Stimulated activated CD8-positive, alpha-beta memory T cell treated with anti-CD3 and anti-CD28 coated beads, Interleukin-7, amount 100 ng/mL, for 24 hours (primary cell): ENCODE results near the gene FOXL3.
"Not testable (repeated sequence)": the region's sequence is repeated elsewhere in the genome, so short reads cannot be mapped to it uniquely, and the experiment has no call there.

ENCODE experiments used
- DNase-seq: peaks from one replicate; pipeline ENCODE4 v3.0.0-alpha.2; 2020; ENCODE audit warnings: low read depth

FOXL3 gene

GRCh38 chr7:255038-255435, 34.9 kb upstream of the FOXL3 start:
- no peak for DNase-seq

GRCh38 chr7:255721-256361, 34.1 kb upstream of the FOXL3 start:
- no peak for DNase-seq

- DNase-seq, result no peak
These were observed 33.5 kb upstream of the FOXL3 start for GRCh38 chr7:256461-256940.

GRCh38 chr7:256981-257646, 32.9 kb upstream of the FOXL3 start:
- no peak for DNase-seq

- no peak for DNase-seq
These were observed 32.4 kb upstream of the FOXL3 start for GRCh38 chr7:257647-257992.

- DNase-seq, result no peak
These were observed 31.3 kb upstream of the FOXL3 start for GRCh38 chr7:258476-259190.

- no peak for DNase-seq
These were observed 30.8 kb upstream of the FOXL3 start for GRCh38 chr7:259191-259505.

- DNase-seq, result no peak
These were observed 30.1 kb upstream of the FOXL3 start for GRCh38 chr7:259751-260405.

- DNase-seq, result no peak
These were observed 29.3 kb upstream of the FOXL3 start for GRCh38 chr7:260441-261281.

- DNase-seq, result no peak
These were observed 28.4 kb upstream of the FOXL3 start for GRCh38 chr7:261341-262250.

GRCh38 chr7:262251-262572, 27.8 kb upstream of the FOXL3 start:
- no peak for DNase-seq

GRCh38 chr7:262631-263311, 27.2 kb upstream of the FOXL3 start:
- DNase-seq, result peak; percentile 45

- not testable (repeated sequence) for DNase-seq
These were observed 26.3 kb upstream of the FOXL3 start for GRCh38 chr7:263483-264351.

GRCh38 chr7:264541-265191, 25.3 kb upstream of the FOXL3 start:
- DNase-seq, result no peak

- no peak for DNase-seq
These were observed 24.6 kb upstream of the FOXL3 start for GRCh38 chr7:265192-265997.

GRCh38 chr7:265998-266850, 23.7 kb upstream of the FOXL3 start:
- no peak for DNase-seq
